HUES64 (cell line): ENCODE results near the gene RRP8.

Source experiments
- H3K27ac ChIP-seq: 2 replicates; pipeline ENCODE4 v1.7.0; 2013; ENCODE audit warnings: low read depth, low read length, inconsistent platforms
- H3K27me3 ChIP-seq: 2 replicates; pipeline ENCODE4 v1.6.1; 2013; ENCODE audit warnings: mild to moderate bottlenecking, low read length; ENCODE audit not compliant: insufficient read depth
- H3K36me3 ChIP-seq: 2 replicates; pipeline ENCODE4 v1.6.1; 2013; ENCODE audit warnings: mild to moderate bottlenecking, low read length; ENCODE audit not compliant: insufficient read depth
- H3K4me1 ChIP-seq: 2 replicates; pipeline ENCODE4 v1.6.1; 2013; ENCODE audit warnings: mild to moderate bottlenecking, low read length, moderate library complexity; ENCODE audit not compliant: insufficient read depth
- H3K4me3 ChIP-seq: 2 replicates; pipeline ENCODE4 v1.5.1; 2013; ENCODE audit warnings: mild to moderate bottlenecking, low read length, moderate library complexity
- H3K9ac ChIP-seq: 2 replicates; pipeline ENCODE4 v1.6.1; 2013; ENCODE audit warnings: mild to moderate bottlenecking, low read depth, low read length
- H3K9me3 ChIP-seq: 2 replicates; pipeline ENCODE4 v1.6.1; 2013; ENCODE audit warnings: low read depth, low read length; ENCODE audit not compliant: insufficient read depth
- WGBS: fragments of 150-250, 120-280 bp; methylation state at CpG from one replicate; pipeline ENCODE4 v1.1.7; 2013; ENCODE audit warnings: missing lambda C conversion rate; 5-methylcytosine and 5-hydroxymethylcytosine counted together

Gene RRP8

GRCh38 chr11:6594142-6594768 is 9.2 kb downstream of the RRP8 start:
- H3K27ac ChIP-seq: no peak overlapping the region
- no peak overlapping the region for H3K4me3 ChIP-seq
- H3K27me3 ChIP-seq: no peaks in the 10 kb centered on the region
- H3K36me3 ChIP-seq: peaks cover 27% of the 10 kb centered on the region; the same call in 1 of the 2 replicates
- no peaks in the 10 kb centered on the region for H3K9me3 ChIP-seq
- 93% methylated on average over 3 of the region's 3 CpGs for WGBS
- no peaks in the 10 kb centered on the region for H3K4me1 ChIP-seq
- H3K9ac ChIP-seq: no peak overlapping the region

GRCh38 chr11:6588018-6588417 is 15.4 kb downstream of the RRP8 start:
- H3K4me1 ChIP-seq: no peaks in the 10 kb centered on the region
- H3K27me3 ChIP-seq: no peaks in the 10 kb centered on the region
- WGBS: no CpG with 5 or more reads among the region's 1 CpG
- H3K9me3 ChIP-seq: peaks cover 12% of the 10 kb centered on the region
- H3K4me3 ChIP-seq: no peak overlapping the region
- H3K9ac ChIP-seq: no peak overlapping the region
- H3K36me3 ChIP-seq: no peaks in the 10 kb centered on the region; the same call in 1 of the 2 replicates
- H3K27ac ChIP-seq: no peak overlapping the region

GRCh38 chr11:6587360-6587953 is 16.0 kb downstream of the RRP8 start:
- H3K36me3 ChIP-seq: no peaks in the 10 kb centered on the region; the same call in 1 of the 2 replicates
- H3K4me3 ChIP-seq: no peak overlapping the region
- H3K9ac ChIP-seq: no peak overlapping the region
- no peak overlapping the region for H3K27ac ChIP-seq
- no peaks in the 10 kb centered on the region for H3K4me1 ChIP-seq
- H3K27me3 ChIP-seq: no peaks in the 10 kb centered on the region
- WGBS: 92% methylated on average over 11 of the region's 11 CpGs
- H3K9me3 ChIP-seq: peaks cover 12% of the 10 kb centered on the region

- Histone ChIP-seq H3K36me3 (no peaks in the 10 kb centered on the region), H3K4me1 (no peaks in the 10 kb centered on the region), H3K27ac (no peak overlapping the region), H3K9me3 (peaks cover 12% of the 10 kb centered on the region), H3K9ac (no peak overlapping the region), H3K4me3 (no peak overlapping the region), H3K27me3 (no peaks in the 10 kb centered on the region)
- 94% methylated on average over 25 of the region's 25 CpGs for WGBS
Observed at GRCh38 chr11:6586434-6587359, 16.7 kb downstream of the RRP8 start.

GRCh38 chr11:6584528-6584927 is 18.9 kb downstream of the RRP8 start:
- Histone ChIP-seq H3K9ac (no peak overlapping the region), H3K27ac (no peak overlapping the region), H3K36me3 (no peaks in the 10 kb centered on the region; the same call in 1 of the 2 replicates), H3K4me3 (no peak overlapping the region), H3K27me3 (no peaks in the 10 kb centered on the region), H3K4me1 (no peaks in the 10 kb centered on the region), H3K9me3 (peaks cover 12% of the 10 kb centered on the region)
- 93% methylated on average over 2 of the region's 4 CpGs for WGBS

- peaks cover 12% of the 10 kb centered on the region for H3K9me3 ChIP-seq
- no peak overlapping the region for H3K27ac ChIP-seq
- no peaks in the 10 kb centered on the region for H3K4me1 ChIP-seq
- no peaks in the 10 kb centered on the region for H3K27me3 ChIP-seq
- WGBS: 100% methylated on average over 1 of the region's 1 CpG
- no peaks in the 10 kb centered on the region; the same call in 1 of the 2 replicates for H3K36me3 ChIP-seq
- no peak overlapping the region for H3K9ac ChIP-seq
- H3K4me3 ChIP-seq: no peak overlapping the region
Observed at GRCh38 chr11:6583584-6583983, 19.8 kb downstream of the RRP8 start.

- H3K27ac ChIP-seq: no peak overlapping the region
- no peaks in the 10 kb centered on the region for H3K4me1 ChIP-seq
- 93% methylated on average over 2 of the region's 2 CpGs for WGBS
- no peaks in the 10 kb centered on the region; the same call in 1 of the 2 replicates for H3K36me3 ChIP-seq
- no peak overlapping the region for H3K9ac ChIP-seq
- peaks cover 9% of the 10 kb centered on the region for H3K9me3 ChIP-seq
- H3K27me3 ChIP-seq: no peaks in the 10 kb centered on the region
- no peak overlapping the region for H3K4me3 ChIP-seq
Observed at GRCh38 chr11:6579681-6580080, 23.7 kb downstream of the RRP8 start.

GRCh38 chr11:6578134-6578533 is 25.3 kb downstream of the RRP8 start:
- no peak overlapping the region for H3K4me3 ChIP-seq
- no peaks in the 10 kb centered on the region for H3K9me3 ChIP-seq
- H3K27me3 ChIP-seq: no peaks in the 10 kb centered on the region
- H3K36me3 ChIP-seq: no peaks in the 10 kb centered on the region; the same call in 1 of the 2 replicates
- no peak overlapping the region for H3K27ac ChIP-seq
- H3K9ac ChIP-seq: no peak overlapping the region
- 100% methylated on average over 1 of the region's 1 CpG for WGBS
- no peaks in the 10 kb centered on the region for H3K4me1 ChIP-seq

GRCh38 chr11:6576471-6577373 is 26.7 kb downstream of the RRP8 start:
- Histone ChIP-seq H3K27me3 (no peaks in the 10 kb centered on the region), H3K36me3 (no peaks in the 10 kb centered on the region; the same call in 1 of the 2 replicates), H3K27ac (no peak overlapping the region), H3K4me1 (no peaks in the 10 kb centered on the region), H3K9ac (no peak overlapping the region), H3K9me3 (no peaks in the 10 kb centered on the region), H3K4me3 (no peak overlapping the region)
- 87% methylated on average over 5 of the region's 6 CpGs for WGBS

- Histone ChIP-seq H3K27me3 (no peaks in the 10 kb centered on the region), H3K36me3 (no peaks in the 10 kb centered on the region), H3K9me3 (no peaks in the 10 kb centered on the region), H3K9ac (no peak overlapping the region), H3K27ac (no peak overlapping the region), H3K4me3 (no peak overlapping the region), H3K4me1 (no peaks in the 10 kb centered on the region)
- 92% methylated on average over 6 of the region's 6 CpGs for WGBS
Observed at GRCh38 chr11:6574816-6575715, 28.4 kb downstream of the RRP8 start.
